Measurements from ENCODE around the gene MYO1E. TPM values are rescaled to one million over a fixed set of nuclear protein-coding genes. Genes with fewer than 3 reads are reported as not detected.

The MYO1E gene
- total and polyA plus RNA-seq, 2 of the 4 experiments (the other 2 are of a cell fraction), result 13.4 to 37.3 TPM

DNA sequence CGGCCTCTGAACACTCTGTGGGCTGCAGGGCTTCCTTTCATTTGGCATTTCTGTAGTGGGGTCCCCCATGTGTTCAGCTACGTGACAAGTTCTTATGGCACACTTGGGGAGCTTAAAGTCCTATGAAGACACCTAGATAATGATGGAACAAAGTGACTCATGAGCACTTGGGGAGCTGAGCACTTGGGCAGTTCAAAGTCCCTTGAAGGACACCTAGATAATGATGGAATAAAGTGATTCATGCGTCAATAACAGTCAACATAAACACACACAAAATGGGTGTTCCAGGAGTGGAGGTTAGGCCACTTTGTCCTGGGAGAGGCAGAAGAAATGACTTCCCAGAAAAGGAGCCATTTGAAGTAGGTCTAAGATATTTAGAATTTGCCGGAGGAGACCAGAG, 99.4 kb downstream of the MYO1E start:
- dilution Hi-C loops (cut with HindIII; ENCODE audit: low sequenced_read_pairs, unreplicated experiment) (no loop called here), in situ Hi-C loops (cut with MboI; ENCODE audit: low sequenced_read_pairs) (no loop called here), intact Hi-C loops (cut with micrococcal nuclease) (no loop called here)
- Histone ChIP-seq H4K20me1 (ENCODE audit: insufficient read depth, low read length) (peaks cover 3% of the 10 kb centered on the region), H4K91ac (ENCODE audit: insufficient read depth, low read depth, low read length) (no peak overlapping the region), H2BK15ac (ENCODE audit: low read depth, low read length) (no peak overlapping the region), H3K4me3 (ENCODE audit: insufficient read depth, low read depth, low read length) (no peak overlapping the region), H4K8ac (ENCODE audit: low read depth in 2 of 2, low read length in 2 of 2) (no peak overlapping the region), H3K9ac (ENCODE audit: low read depth, low read length) (no peak overlapping the region), H2BK120ac (ENCODE audit: low read depth, low read length) (no peak overlapping the region), H2AK9ac (replicated peaks; ENCODE audit: low read depth, low read length, poor library complexity) (no peak overlapping the region), H2BK5ac (ENCODE audit: low read depth, low read length, poor library complexity, severe bottlenecking) (no peak overlapping the region), H4K5ac (ENCODE audit: low read depth, low read length) (no peak overlapping the region), H3K4ac (ENCODE audit: low read depth, low read length) (no peak overlapping the region), H2BK20ac (ENCODE audit: low read depth, low read length) (no peak overlapping the region), H3K27me3 (ENCODE audit: control insufficient read depth, insufficient read depth, low read length) (no peaks in the 10 kb centered on the region), H3K4me2 (ENCODE audit: low read depth, low read length) (no peak overlapping the region), H3K9me1 (ENCODE audit: insufficient read depth, low read length) (peaks cover 9% of the 10 kb centered on the region; the same call in 1 of the 2 replicates), H3K79me1 (ENCODE audit: low read depth in 1 of 2, low read length in 2 of 2) (peaks cover 51 to 60% of the 10 kb centered on the region in 2 experiments), H3K18ac (ENCODE audit: low read depth, low read length) (no peak overlapping the region), H3K27ac (ENCODE audit: insufficient read depth, low read length) (no peak overlapping the region), H2AFZ (replicated peaks; ENCODE audit: low read length, poor library complexity) (no peak overlapping the region), H3K23ac (ENCODE audit: low read depth, low read length) (no peak overlapping the region), H3K56ac (ENCODE audit: extremely low read depth, insufficient read depth, low read length) (no peak overlapping the region), H3K14ac (replicated peaks; ENCODE audit: low read depth, low read length) (no peak overlapping the region), H3K9me3 (ENCODE audit: control insufficient read depth, insufficient read depth, low read length) (no peaks in the 10 kb centered on the region), H3K4me1 (ENCODE audit: control insufficient read depth, insufficient read depth, low read length) (no peaks in the 10 kb centered on the region), H2AK5ac (ENCODE audit: low read depth, low read length) (no peak overlapping the region), H3K36me3 (ENCODE audit: control insufficient read depth, insufficient read depth, low read length) (no peaks in the 10 kb centered on the region)
- TF ChIP-seq RAD21 (IDR thresholded peaks at IDR 0.05; ENCODE audit: low read length) (no peak), RFX5 (IDR thresholded peaks at IDR 0.05; ENCODE audit: low read depth, low read length) (no peak), BHLHE40 (IDR thresholded peaks at IDR 0.05; ENCODE audit: low read depth, low read length) (no peak)
- TF ChIP-seq, protein P1, sequence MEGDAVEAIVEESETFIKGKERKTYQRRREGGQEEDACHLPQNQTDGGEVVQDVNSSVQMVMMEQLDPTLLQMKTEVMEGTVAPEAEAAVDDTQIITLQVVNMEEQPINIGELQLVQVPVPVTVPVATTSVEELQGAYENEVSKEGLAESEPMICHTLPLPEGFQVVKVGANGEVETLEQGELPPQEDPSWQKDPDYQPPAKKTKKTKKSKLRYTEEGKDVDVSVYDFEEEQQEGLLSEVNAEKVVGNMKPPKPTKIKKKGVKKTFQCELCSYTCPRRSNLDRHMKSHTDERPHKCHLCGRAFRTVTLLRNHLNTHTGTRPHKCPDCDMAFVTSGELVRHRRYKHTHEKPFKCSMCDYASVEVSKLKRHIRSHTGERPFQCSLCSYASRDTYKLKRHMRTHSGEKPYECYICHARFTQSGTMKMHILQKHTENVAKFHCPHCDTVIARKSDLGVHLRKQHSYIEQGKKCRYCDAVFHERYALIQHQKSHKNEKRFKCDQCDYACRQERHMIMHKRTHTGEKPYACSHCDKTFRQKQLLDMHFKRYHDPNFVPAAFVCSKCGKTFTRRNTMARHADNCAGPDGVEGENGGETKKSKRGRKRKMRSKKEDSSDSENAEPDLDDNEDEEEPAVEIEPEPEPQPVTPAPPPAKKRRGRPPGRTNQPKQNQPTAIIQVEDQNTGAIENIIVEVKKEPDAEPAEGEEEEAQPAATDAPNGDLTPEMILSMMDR (conservative IDR thresholded peaks at IDR 0.05; ENCODE audit: low read depth, low read length), result no peak
- TF ChIP-seq, protein P2, sequence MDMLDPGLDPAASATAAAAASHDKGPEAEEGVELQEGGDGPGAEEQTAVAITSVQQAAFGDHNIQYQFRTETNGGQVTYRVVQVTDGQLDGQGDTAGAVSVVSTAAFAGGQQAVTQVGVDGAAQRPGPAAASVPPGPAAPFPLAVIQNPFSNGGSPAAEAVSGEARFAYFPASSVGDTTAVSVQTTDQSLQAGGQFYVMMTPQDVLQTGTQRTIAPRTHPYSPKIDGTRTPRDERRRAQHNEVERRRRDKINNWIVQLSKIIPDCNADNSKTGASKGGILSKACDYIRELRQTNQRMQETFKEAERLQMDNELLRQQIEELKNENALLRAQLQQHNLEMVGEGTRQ (IDR thresholded peaks at IDR 0.05; ENCODE audit: low read depth, low read length), result no peak
- WGBS, 2 experiments (ENCODE audit: extremely low coverage in 2 of 2, insufficient read length in 1 of 2), result no CpG with 5 or more reads among the region's 4 CpGs
- DNase-seq, result no peak
- CTCF ChIA-PET, result no interaction called here
- no peak for ATAC-seq (ENCODE audit: low read depth)
- POLR2A ChIA-PET (ENCODE audit: unreplicated experiment), result no interaction called here
- no TSS peak for BruUV-seq (replicated peaks)

Measured in IMR-90 (cell line).